Measurements from ENCODE around the gene CALML4.
"Not testable (repeated sequence)": the region's sequence is repeated elsewhere in the genome, so short reads cannot be mapped to it uniquely, and the experiment has no call there.

The CALML4 gene

DNA sequence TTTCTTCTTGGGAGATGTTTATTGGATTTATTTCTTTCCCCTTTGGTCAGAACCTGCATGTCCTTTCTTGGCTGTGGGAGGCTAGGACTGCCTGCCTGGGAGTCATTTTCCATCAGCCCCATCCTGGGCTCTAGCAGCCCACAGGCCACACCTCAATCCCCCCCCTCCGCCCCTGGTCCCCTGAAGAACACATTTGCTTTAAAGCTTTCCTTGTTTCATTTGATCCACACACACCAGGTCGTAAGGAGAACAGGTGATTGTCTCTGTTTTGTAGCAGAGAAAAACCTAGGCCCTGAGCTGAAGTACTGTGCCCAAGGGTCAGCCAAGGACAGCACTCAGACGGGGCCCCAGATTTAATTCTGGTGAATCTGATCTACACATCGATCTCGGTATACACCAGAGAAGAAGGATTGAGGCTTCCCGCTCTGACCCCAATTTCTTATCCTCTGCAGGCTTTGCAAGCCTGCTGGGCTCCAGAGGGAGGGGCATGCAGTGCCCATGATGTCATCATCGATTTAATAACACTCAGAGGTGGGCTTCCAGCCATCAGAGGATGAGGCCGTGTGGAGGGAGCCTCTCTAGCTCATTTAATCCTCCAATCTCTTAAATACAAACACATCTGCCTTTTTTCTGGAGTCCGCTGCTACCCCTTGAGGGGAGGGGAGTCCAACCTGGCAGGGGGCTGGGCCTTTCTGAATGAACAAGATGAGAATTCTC lies 26.1 kb upstream of the CALML4 start:
- TF ChIP-seq TAF1 (IDR thresholded peaks at IDR 0.05; ENCODE audit: borderline replicate concordance, low read depth, low read length) (no peak), POLR2AphosphoS5 (IDR thresholded peaks at IDR 0.05; ENCODE audit: low read depth, low read length) (no peak), POLR2A (IDR thresholded peaks at IDR 0.05; ENCODE audit: low read depth, low read length) (no peak)
- no peak for DNase-seq (ENCODE audit: insufficient read length)
- no peak for FAIRE-seq

DNA sequence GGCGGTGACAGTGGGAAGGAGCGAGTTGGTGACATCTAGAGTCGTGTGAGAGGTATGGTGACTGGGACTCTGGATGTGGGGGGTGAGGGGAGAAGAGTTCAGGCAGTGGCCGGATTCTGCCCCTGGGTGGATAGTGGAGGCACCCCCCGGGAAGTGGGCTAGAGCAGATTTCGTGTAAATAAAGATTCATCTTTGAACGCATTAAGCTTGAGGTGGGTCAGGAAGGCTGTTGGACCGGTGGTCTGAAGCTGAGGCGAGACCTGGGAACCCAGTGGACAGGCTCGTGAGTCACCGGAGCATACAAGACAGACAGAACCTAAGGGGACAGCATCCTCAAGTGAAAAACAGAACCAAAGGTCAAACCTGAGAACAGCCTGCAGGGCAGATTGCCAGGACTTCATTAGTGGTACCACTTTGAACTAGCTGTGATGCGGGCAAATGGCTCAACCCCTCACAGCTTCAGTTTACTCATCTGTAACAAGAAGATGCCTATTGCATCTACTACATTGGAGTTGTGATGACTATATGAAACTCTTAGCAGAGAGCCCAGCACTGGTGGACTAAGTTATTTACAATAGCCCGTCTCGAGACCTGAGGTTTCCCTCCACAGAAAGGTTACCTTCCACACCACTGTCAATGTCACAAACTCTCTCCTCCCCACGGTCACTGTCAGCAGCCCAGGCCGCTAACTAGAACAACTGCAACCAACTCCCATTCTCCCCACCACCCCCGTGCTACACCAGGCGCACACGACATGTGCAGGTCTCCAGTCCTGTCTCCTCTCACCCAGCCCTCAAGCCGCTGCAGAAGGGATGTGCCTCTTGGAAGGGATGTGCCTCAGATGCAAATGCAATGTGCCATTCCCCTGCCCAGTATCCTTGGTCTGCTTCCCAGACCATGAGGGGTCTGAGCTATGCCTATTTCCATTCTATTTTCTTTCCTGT lies 25.3 kb upstream of the CALML4 start:
- FAIRE-seq, result peak; percentile 79
- no peak for DNase-seq (ENCODE audit: insufficient read length)
- TF ChIP-seq POLR2A (IDR thresholded peaks at IDR 0.05; ENCODE audit: low read depth, low read length) (no peak), POLR2AphosphoS5 (IDR thresholded peaks at IDR 0.05; ENCODE audit: low read depth, low read length) (no peak), TAF1 (IDR thresholded peaks at IDR 0.05; ENCODE audit: borderline replicate concordance, low read depth, low read length) (no peak)

DNA sequence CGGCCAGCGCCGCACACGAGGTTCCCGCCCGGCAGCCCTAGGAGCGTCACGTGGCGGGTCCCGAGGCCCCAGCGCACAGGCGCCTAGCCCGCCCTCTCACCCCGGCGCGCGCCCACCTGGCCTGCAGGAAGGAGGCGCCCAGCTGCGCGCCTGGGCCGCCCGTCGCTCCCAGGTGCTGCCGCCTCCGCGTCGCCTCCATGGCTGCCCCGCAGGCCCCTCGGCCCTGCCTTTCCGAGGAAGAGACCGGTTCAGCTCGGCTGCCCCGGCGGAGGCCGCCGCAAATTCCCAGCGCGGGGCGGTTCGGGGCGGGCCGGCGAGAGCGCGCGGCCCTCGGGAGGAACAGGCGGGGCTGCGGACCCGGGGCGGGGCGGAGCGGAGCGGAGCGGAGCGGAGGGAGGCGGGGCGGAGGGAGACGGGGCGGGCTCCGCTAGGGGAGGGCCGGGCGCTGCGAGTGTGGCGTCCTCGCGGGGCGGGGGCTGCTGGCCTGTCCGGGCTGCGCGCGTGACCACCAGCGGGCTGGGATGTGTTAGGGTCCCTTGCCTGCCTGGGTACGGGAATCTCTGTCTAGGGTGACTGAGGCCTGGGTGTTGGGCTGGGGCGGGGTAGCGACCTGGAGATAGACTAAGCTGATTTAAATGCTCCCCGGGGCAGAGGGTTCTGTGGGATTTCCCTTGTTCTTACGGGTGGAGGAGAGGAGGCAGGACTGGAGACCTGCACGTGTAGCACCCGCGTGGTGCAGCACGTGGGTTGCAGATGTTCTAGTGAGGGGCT lies 24.4 kb upstream of the CALML4 start, which contains the start of gene CLN6:
Gene CLN6, minus strand, starts transcription at position 343 of the 771 bp plus-strand sequence. Its CDS starts 144 bp downstream, at position 199.
- peak; percentile 17; the same call in 1 of the 2 replicates for TF ChIP-seq TAF1 (IDR thresholded peaks at IDR 0.05; ENCODE audit: borderline replicate concordance, low read depth, low read length)
- TF ChIP-seq POLR2A (IDR thresholded peaks at IDR 0.05; ENCODE audit: low read depth, low read length), result peak; percentile 71; the same call in 1 of the 2 replicates
- TF ChIP-seq POLR2AphosphoS5 (IDR thresholded peaks at IDR 0.05; ENCODE audit: low read depth, low read length), result no peak
- peak; percentile 87 for DNase-seq (ENCODE audit: insufficient read length)
- FAIRE-seq, result peak; percentile 88

DNA sequence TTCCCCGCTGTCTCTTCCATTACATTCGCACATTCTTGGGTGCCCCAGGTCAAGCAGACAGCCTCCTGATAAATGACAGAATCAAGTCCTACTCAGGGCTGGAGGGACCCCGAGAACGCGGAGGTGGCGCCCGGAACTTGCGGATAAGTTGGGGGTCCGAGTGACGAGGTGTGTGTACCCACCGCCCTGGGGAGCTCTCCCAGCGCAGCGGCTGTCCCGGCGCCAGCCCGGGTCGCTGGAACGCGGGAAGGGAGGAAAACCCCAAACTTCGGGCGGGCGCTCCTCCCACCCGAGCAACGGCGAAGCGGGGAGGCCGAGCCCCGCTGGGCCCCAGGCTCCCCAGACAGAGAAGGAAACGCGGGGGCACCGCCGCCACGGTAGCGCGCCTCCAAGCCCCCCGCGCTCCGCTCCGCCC lies 23.8 kb upstream of the CALML4 start:
- DNase-seq (ENCODE audit: insufficient read length), result no peak
- no peak for FAIRE-seq
- TF ChIP-seq TAF1 (IDR thresholded peaks at IDR 0.05; ENCODE audit: borderline replicate concordance, low read depth, low read length) (peak; percentile 4; the same call in 1 of the 2 replicates), POLR2AphosphoS5 (IDR thresholded peaks at IDR 0.05; ENCODE audit: low read depth, low read length) (no peak)

DNA sequence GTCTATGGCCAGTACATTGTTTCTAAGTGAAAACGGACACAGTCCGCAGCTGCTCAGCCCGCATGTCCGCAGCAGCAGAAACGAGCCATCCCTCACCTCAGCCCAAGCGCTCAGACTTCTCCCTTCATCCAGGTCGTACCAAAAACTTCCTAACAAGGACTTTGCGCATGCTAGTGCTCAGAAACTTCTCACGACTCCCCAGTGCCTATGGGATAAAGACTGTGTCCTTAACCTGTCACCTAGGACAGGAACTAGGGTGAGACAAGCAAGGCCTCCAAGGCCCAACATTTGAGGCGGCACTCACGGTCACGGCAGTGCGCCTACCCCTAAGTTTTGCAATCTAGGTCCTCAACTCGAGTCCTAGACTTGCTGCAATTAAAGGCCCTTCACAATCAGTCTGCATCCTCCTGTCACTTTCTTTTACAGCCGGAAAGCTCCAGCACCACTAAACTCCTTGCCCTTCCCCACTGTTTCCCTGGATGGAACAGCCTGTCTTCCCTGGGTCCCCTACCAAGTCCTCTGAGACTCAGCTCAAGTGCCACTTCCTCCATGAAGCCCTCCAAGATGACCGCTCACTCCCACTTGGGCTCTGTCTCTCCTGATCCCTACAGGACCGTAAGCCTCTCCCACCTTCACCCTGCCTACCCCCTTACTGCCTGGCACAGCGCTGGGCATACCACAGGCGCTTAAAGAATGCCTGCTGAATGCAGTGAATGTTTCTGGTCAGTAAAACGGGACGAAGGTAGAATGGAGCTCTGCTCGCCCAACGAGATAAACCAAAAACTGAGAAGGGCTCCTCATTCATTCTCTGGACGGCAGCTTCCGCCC lies 23.2 kb upstream of the CALML4 start:
- peak; percentile 12; the same call in 1 of the 2 replicates for TF ChIP-seq POLR2AphosphoS5 (IDR thresholded peaks at IDR 0.05; ENCODE audit: low read depth, low read length)
- TF ChIP-seq TAF1 (IDR thresholded peaks at IDR 0.05; ENCODE audit: borderline replicate concordance, low read depth, low read length), result peak; percentile 35; the same call in 1 of the 2 replicates
- TF ChIP-seq POLR2A (IDR thresholded peaks at IDR 0.05; ENCODE audit: low read depth, low read length), result no peak
- FAIRE-seq (peak; percentile 76), DNase-seq (ENCODE audit: insufficient read length) (no peak)

DNA sequence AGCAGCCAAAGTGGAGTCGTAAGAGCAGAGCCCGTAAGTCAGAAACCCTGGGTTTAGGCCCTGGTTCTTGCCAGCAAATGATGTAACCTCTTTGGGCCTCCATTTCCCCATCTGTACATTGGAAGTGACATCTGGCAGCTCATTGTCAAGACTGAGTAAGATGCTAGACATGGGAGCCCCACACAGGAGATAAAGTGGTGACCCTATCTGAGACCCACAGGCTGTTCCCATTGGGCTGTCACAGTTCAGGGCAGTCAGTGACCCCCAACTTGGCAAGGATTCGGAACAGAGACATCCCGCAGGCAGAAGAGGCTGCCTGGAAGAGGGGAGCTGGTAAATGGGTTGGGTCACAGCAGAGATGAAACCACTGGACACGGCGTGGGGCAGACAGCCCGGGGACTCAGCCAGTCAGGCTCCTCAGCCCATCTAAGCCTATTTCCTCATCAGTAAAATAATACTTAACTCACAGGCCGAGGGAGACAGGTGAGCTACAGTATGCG lies 22.6 kb upstream of the CALML4 start:
- TF ChIP-seq POLR2A (IDR thresholded peaks at IDR 0.05; ENCODE audit: low read depth, low read length), result no peak
- no peak for TF ChIP-seq POLR2AphosphoS5 (IDR thresholded peaks at IDR 0.05; ENCODE audit: low read depth, low read length)
- no peak for TF ChIP-seq TAF1 (IDR thresholded peaks at IDR 0.05; ENCODE audit: borderline replicate concordance, low read depth, low read length)
- FAIRE-seq, result no peak
- no peak for DNase-seq (ENCODE audit: insufficient read length)

DNA sequence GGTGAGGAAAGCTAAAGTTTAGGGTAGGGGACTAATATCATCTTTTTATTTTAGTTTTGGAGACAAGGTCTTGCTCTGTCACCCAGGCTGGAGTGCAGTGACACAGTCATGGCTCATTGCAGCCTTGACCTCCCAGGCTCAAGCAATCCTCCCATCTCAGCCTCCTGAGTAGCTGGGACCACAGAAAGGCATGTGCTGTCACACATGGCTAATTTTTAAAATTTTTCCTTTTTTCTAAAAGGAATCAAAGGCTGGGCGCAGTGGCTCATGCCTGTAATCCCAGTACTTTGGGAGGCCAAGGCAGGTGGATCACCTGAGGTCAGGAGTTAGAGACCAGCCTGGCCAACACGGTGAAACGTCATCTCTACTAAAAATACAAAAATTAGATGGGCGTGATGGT lies 20.3 kb upstream of the CALML4 start:
- FAIRE-seq, result not testable (repeated sequence)

DNA sequence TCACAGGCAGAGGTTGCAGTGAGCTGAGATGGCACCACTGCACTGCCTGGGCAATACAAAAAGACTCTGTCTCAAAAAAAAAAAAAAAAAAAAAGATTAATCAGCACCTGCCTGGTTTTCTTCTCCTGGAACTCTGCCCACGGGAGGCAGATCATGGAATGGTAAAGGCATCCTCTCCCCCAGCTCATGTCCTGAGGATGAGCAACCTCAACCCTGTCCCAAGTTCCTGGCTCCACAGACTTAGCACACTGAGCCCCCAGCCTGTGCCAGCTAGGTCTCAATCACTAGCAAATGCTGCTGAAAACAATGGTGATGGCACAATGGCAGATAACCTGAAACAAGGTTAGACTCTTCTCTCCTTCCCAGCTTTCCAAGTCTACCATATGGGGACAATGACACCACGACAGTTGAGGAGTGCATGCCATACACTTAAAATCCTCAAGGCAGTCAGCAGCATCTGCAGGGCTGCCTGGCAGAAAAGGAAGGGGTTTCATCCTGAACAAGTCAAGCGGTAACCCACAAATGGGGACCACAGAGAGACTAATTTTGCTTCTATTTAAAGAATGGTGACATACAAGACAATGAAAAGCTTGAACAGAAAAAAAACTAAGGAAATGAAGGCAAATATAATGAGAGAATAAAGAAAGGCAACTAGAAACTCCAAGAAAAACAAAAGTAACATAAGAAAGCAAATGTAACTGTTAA lies 19.6 kb upstream of the CALML4 start:
- peak; percentile 58 for FAIRE-seq
- DNase-seq (ENCODE audit: insufficient read length), result no peak
- TF ChIP-seq TAF1 (IDR thresholded peaks at IDR 0.05; ENCODE audit: borderline replicate concordance, low read depth, low read length) (no peak), POLR2AphosphoS5 (IDR thresholded peaks at IDR 0.05; ENCODE audit: low read depth, low read length) (no peak), POLR2A (IDR thresholded peaks at IDR 0.05; ENCODE audit: low read depth, low read length) (no peak)

More for the DNA sequence above, 20.3 kb upstream of the CALML4 start:
- not testable (repeated sequence) for DNase-seq (ENCODE audit: insufficient read length)

DNA sequence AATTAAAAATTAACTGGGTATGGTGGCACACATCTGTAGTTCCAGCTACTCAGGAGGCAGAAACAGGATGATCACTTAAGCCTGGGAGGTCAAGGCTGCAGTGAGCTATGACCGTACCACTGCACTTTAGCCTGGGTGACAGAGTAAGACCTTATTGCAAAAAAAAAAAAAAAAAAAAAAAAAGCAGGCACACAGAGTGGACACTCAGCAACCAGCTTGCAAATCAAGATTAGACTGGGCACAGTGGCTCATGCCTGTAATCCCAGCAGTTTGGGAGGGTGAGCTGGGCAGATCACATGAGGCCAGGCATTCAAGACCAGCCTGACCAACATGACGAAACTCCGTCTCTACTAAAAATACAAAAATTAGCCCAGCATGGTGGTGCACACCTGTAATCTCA lies 19.0 kb upstream of the CALML4 start:
- no peak for TF ChIP-seq TAF1 (IDR thresholded peaks at IDR 0.05; ENCODE audit: borderline replicate concordance, low read depth, low read length)
- no peak for TF ChIP-seq POLR2AphosphoS5 (IDR thresholded peaks at IDR 0.05; ENCODE audit: low read depth, low read length)
- TF ChIP-seq POLR2A (IDR thresholded peaks at IDR 0.05; ENCODE audit: low read depth, low read length), result no peak
- DNase-seq (ENCODE audit: insufficient read length) (no peak), FAIRE-seq (no peak)

DNA sequence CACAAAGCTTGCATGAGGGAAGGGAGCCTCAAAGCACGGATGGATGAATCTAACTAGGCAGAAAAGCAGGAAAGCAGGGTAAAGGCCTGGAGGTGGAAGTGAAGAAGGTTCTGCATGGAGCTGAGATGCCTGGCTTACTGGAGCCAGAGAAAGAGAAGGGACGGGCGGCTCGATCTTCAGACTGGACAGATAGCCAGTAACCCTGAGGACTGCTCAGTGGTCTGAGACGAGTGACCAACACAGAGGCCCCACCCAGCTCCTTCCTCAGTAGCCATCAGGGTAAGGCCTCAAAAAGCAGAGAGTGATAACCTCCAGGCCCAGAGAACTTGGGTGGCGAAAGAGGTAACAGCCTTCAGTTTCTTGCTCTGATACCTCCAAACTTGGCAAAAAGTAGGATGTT lies 18.0 kb upstream of the CALML4 start:
- no peak for DNase-seq (ENCODE audit: insufficient read length)
- FAIRE-seq, result no peak
- TF ChIP-seq TAF1 (IDR thresholded peaks at IDR 0.05; ENCODE audit: borderline replicate concordance, low read depth, low read length), result no peak
- no peak for TF ChIP-seq POLR2A (IDR thresholded peaks at IDR 0.05; ENCODE audit: low read depth, low read length)
- TF ChIP-seq POLR2AphosphoS5 (IDR thresholded peaks at IDR 0.05; ENCODE audit: low read depth, low read length), result no peak

DNA sequence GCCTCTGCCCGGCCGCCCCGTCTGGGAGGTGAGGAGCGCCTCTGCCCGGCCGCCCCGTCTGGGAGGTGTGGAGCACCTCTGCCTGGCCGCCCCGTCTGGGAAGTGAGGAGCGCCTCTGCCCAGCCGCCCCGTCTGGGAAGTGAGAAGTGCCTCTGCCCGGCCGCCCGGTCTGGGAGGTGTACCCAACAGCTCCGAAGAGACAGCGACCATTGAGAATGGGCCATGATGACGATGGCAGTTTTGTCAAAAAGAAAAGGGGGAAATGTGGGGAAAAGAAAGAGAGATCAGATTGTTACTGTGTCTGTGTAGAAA lies 17.3 kb upstream of the CALML4 start:
- not testable (repeated sequence) for FAIRE-seq; DNase-seq (ENCODE audit: insufficient read length)

DNA sequence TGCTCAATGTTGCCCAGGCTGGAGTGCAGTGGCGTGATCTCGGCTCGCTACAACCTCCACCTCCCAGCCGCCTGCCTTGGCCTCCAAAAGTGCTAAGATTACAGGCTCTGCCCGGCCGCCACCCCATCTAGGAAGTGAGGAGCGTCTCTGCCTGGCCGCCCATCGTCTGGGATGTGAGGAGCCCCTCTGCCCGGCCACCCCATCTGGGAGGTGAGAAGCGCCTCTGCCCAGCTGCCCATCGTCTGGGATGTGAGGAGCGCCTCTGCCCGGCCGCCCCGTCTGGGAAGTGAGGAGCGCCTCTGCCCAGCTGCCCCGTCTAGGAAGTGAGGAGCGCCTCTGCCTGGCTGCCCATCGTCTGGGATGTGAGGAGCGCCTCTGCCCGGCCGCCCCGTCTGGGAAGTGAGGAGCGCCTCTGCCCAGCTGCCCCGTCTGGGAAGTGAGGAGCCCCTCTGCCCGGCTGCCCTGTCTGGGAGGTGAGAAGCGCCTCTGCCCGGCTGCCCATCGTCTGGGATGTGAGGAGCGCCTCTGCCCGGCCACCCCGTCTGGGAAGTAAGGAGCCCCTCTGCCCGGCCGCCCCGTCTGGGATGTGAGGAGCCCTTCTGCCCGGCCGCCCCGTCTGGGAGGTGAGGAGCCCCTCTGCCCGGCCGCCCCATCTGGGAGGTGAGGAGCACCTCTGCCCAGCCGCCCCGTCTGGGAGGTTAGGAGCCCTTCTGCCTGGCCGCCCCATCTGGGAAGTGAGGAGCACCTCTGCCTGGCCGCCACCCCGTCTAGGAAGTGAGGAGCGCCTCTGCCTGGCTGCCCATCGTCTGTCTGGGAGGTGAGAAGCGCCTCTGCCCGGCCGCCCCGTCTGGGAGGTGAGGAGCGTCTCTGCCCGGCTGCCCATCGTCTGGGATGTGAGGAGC lies 16.6 kb upstream of the CALML4 start:
- DNase-seq (ENCODE audit: insufficient read length); FAIRE-seq: not testable (repeated sequence)

Measured in GM12892 (cell line).